GM12872 (cell line): ENCODE measurements around the gene MCEE.

Experiments
- CTCF ChIP-seq: IDR thresholded peaks from 3 replicates; pipeline ENCODE4 v1.5.1; 2011; ENCODE audit warnings: low read depth, mild to moderate bottlenecking, low read length, moderate library complexity; ENCODE audit not compliant: insufficient read depth

The MCEE gene

GRCh38 chr2:71154798-71155197, 24.8 kb upstream of the MCEE start:
- peak; percentile 61 for TF ChIP-seq CTCF

GRCh38 chr2:71154279-71154678, 24.2 kb upstream of the MCEE start:
- no peak for TF ChIP-seq CTCF

- TF ChIP-seq CTCF = no peak
These were observed 23.7 kb upstream of the MCEE start for GRCh38 chr2:71153585-71154224.

- peak; percentile 33; the same call in 1 of the 3 replicates for TF ChIP-seq CTCF
These were observed 21.6 kb upstream of the MCEE start for GRCh38 chr2:71151620-71152019.

- TF ChIP-seq CTCF = no peak
These were observed 20.2 kb upstream of the MCEE start for GRCh38 chr2:71150082-71150816.

GRCh38 chr2:71148506-71149063, 18.6 kb upstream of the MCEE start:
- TF ChIP-seq CTCF = no peak

- TF ChIP-seq CTCF = no peak
These were observed 13.8 kb upstream of the MCEE start for GRCh38 chr2:71143782-71144181.
